T-helper 1 cell treated with Interleukin-12 subunit alpha and Interleukin-12 subunit beta and Interleukin-4 antibody, amounts not matched to agents 30 ng/mL and 1 ng/mL, for 36 hours (primary cell): ENCODE results near the gene EFNA5. TPM values are rescaled to one million over a fixed set of nuclear protein-coding genes. Genes with fewer than 3 reads are reported as not detected.

Source experiments
- intact Hi-C: fragments of 100-400 bp; cut with micrococcal nuclease; formaldehyde crosslinking; loops from one replicate; pipeline ENCODE4 v1.15.1; 2024
- total RNA-seq: library from RNA; stranded (reverse); gene quantifications from 2 replicates; pipeline ENCODE4 v1.2.3, GENCODE V29; 2022

The EFNA5 gene
- total RNA-seq, 1 donor from 2014 or later = not detected

DNA sequence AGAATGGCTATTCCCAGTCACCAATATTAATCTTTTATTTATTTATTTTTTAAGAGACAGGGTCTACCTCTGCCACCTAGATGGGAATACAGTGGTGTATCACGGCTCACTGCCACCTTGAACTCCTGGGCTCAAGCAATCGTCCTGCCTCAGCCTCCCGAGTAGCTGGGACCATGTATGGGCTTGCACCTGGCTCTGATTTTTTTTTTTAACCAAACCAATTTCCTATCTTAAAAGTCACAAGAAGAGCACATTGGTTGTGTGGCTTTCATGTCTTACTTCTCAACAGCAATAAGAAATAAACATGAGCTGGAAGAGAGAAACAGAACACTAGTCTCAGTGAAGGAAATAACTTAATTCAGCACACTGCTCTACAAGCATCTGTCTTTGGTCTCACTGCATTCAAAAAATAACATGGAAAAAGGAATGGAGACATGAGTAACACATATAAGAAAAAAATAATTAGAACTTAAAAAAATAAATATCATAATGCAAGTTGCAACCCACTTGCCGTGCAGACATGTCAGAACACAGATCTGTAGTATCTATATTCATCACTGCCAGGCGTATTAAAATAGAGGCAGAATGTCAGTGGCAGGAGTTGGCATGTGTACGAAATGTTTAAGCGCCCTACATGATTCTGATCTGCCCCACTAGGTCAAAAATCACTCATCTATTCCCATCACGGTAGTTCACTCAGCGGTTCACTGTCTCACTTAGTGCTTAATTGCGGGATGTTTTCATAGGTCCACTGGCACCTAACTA is 66.4 kb downstream of the EFNA5 start:
- intact Hi-C loops = no loop called here

DNA sequence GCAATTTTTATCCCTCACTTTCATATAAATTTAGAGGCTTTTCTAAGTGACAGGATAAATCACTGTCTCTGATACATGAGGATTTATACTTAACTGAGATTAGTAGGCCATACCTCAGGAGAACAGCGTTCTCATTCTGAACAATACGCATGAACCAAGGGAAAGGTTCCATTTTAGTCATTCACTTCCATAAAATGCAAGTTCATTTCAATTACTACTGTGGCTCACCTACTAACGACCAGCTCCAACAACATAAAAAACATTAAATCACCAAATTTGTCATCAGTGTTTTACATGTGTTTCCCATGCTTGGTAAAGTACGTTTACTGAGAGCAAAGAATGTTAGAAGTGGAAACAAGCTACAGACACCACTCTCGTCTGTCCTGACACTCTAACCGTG is 67.4 kb downstream of the EFNA5 start:
- intact Hi-C loops = no loop called here

DNA sequence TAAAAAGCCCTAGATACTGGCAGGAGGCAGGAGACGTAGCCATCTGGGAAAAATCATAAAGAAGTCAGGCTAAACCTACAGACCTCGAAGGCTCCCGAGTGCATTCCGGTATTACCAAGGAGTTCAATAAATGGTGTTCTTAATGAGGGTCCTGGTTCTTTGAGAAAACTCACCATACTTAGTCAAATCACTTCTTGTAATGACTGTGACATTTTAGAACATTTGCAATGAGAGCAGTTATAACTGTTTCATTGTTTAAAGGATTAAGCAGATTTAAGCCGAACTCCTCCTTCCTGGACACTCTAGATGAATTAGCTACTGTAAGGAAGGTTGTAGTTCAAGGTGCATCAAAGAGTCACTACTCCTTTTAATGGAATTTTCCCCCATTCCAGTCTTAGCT is 67.8 kb downstream of the EFNA5 start:
- intact Hi-C loops = no loop called here

DNA sequence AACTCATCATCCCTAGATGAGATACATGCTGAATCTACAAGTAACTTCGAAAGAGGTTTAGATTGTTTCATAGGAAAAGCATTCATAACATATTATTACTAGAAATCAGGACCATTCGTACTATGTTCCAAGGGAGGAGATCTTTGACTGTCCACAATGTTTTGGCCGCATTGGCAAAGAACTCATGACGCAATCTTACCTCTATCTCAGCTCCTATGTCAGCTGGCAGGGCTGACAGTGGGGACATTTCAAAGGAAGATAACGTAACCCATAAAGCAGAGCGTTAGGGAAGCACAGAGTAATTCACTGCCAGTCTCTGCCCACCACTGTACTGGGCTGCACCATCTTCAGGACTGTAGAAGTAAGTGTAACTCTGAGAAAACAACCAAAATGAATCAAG is 69.7 kb downstream of the EFNA5 start:
- intact Hi-C loops = no loop called here

DNA sequence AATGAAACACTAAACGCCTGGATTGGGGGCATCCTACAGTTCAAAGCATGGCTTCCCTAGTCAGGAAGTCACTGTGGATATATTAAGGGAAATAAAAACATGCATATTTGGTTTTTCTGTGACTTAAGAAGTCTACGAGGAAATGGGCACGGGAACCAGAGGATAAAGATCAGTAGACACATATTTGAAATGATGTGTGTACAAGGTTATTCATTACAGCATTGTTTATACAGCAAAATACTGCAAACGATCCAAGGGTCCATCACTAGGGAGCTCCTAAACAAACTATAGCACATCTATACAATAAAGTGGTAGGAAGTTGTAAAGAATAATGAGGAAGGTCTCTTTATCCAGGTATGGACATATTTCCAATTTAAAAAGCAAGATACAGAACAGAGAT is 71.8 kb downstream of the EFNA5 start:
- intact Hi-C loops = no loop called here

DNA sequence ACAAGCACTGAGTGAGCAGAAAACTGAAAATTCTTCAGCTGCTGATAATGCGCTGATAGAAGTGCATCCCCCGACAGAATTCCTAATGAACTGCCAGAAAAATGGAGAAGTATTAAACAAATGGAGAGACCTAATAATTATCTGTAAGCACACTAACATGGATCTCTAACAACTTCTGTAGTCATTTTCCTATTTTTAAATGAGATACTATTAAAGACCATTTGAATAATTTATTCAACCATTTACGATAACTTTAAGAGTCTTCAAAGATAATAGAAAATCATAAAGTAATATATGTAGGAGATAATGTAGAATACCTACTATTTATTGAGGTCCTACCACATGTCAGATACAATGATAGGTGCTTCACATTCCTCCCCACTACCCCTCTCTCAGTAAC is 72.9 kb downstream of the EFNA5 start:
- intact Hi-C loops = no loop called here

DNA sequence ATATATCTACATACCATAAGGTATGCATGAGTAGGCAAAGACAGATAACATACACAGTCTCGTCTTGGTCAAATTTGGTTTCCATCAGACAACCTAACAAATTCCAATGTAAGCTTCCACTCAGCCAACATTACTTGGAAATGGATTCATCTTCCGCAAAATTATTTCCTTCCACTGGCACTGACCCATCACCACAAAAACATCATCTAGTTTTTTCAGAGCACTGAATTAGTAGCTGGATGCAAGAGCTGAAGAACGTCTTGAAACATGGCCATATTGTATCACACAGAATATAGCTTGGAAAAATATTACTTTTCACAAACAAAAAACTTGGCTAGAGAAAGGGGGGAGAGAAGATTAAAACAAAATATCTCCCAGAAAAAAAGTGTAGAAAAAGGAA is 73.5 kb downstream of the EFNA5 start:
- intact Hi-C loops = no loop called here

DNA sequence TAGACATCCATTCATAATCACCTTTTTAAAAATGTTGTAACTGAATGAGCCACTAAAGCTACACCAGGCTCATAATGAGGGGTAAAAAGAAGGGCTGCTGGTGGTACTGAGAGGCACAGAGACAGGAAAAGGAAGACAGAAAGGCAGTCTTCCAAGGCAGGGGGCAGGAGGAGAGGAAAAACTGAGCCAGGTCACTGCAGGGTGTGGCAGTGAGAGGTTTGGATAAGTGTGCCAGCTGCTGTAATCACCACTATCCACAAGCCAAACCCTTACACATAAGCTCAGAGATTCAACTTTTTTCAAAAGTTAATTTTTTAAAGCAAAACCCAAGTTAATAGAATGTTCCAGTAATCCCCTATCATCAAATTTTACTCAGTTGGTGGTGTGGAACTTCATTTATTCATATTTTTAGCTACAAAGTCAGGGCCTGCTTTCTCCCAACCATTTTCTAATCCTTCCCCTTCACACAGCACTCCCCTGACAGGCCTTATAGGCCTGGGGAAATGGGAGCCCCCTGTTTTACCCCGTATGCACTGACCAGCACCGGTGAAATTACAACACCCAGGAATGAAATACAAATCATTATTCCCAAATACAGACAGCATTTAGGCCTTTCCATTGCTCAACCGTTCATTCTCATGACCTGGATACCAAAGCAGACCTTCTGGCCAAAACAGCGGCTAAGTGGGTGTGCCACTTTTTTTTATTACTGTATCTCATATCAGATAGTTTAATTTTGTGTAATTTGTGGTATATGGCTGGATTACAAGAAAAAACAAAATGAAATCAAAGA is 76.3 kb downstream of the EFNA5 start:
- intact Hi-C loops = no loop called here

DNA sequence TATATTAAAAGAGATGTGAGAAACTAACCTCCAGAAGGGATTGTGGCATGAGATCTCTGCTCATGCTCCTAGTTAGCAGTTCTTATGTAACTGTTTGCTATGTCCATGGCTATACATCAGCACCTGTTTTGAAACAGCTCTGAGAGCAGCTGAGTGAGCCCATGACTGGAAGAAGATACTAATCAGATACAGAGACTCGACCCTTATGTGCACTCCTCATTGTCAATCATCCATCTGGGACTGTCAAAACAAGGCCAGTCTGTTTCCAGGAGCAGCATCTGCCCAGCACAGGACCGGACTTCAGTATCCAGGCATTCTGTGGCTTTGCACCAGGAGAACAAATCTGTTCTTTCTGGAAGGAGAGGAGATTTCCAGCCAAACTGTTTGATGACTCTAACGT is 77.7 kb downstream of the EFNA5 start:
- intact Hi-C loops = no loop called here

DNA sequence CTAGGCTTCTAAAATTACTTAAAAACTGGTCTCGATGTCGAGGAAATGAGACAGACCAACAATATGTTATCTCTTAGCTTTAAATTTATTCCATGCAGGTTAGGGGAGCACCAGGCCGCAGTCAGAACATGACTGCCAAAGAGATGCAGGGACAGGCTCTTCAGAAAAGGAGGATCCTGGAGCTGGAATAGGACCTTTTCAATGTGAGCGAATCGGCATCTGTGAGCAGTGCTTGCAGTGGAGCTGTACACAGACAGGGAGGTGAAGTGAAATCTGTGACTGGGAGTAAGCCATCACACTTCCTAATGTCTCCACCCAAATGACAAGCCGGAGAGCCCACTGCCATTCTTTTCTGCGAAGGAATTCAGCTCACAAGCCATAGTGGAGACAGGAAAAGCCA is 78.2 kb downstream of the EFNA5 start:
- intact Hi-C loops = no loop called here

DNA sequence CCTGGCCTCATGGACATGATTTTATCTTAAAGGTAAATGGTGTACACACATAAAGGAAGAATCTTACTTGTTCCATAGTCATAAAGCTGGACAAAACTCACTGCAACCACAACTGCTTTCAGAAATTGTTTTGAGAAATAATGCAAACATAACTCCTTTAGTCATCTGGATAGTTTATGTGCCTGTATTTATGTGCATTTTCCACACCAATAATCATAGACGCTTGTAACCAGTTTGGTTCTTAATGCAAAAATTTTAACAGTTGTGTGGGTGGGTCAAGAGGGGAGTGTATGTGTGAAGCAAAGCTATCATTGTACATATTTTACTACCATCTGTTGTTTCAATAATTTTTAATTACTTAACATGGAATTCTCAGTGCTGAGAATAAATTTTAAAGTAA is 80.1 kb downstream of the EFNA5 start:
- intact Hi-C loops = no loop called here

DNA sequence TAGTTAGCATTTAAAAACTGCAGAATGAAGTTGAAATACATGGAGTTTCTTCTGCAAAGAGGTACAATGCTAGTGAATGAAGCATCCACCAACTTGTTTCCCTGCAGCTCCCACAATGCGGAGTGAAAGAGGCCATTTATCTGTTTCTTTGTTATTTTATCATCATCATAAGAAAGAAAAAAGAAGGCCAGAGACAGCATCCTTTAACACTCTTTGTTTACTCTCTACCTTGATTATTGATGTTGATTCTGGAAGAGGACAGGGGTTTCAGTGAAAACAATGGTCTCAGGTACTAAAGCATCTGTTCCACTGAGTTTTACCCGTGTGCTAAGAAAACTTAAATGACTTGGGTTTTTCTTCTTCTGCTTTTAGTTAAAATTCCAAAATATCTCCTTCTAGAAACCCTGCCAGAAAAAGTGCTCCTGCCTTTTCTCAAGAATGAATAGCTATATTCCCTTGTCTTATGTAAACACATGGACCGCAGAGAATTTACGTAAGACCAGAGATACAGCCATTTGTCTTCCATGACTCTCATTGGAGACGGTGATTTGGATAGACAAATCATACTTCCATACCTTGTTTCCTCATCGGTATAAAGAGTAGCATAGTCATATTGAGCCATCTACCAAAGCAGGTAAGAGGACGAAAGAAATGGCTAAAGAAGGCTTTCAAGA is 81.1 kb downstream of the EFNA5 start:
- intact Hi-C loops = no loop called here

DNA sequence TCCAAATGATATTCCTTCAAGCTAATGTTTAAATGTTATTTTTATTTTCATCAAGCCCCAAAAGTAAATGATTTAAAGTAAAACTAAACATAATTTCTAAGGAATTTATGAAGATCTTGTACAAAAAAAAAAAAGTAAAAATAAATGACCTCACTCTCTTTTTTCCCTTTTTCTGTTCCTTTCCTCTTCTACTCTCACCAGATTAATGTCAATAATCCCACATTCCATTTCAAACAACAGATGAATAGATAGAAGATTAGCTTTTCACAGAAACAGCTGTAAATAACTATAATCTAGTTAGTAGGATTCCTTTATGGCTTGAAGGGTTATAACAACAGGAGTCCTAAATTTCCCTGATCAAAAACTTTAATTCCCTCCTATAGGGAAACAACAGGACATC is 88.1 kb downstream of the EFNA5 start:
- intact Hi-C loops = no loop called here

DNA sequence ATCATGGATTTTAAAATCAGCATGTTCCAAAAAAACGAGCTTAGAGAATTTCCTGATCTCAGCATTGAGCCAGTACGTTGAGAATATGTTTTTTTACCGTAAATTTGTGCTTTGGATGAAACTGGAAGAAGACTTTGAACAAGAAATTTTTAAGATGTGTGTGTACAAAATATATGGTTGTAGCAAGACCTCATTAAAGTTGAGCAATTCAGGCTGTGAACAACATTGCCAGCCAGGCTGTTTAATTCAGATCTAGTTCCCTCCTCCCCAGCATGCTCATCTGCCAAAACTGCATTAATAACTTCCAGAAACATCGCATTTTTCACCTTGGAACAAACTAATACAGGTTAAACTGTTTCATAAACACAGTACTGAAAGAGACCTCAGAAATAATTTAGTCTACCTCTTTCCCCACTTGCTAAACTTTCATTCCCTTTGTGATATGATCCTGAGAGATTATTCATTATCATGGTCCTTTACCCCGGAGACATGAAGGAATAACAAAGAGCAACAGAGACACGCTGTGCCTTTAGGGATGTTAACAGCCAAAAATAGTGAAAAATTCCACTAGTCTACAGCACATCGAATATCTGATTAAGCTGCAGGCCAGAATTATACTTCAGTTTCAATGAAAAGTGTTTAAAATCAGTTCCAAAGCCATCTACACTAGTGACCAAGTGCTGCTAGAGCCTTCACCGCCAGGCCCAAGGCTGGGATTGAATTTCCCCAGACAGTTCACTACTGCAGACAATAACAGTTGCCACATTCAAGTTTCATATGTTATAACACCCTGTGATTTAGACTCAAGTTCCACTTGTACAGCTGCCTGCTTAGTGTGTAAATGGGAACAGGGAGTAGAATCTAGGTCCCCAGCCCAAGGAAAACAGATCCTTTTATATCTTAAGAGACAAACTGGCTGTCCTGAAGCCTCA is 89.6 kb downstream of the EFNA5 start:
- intact Hi-C loops = no loop called here

DNA sequence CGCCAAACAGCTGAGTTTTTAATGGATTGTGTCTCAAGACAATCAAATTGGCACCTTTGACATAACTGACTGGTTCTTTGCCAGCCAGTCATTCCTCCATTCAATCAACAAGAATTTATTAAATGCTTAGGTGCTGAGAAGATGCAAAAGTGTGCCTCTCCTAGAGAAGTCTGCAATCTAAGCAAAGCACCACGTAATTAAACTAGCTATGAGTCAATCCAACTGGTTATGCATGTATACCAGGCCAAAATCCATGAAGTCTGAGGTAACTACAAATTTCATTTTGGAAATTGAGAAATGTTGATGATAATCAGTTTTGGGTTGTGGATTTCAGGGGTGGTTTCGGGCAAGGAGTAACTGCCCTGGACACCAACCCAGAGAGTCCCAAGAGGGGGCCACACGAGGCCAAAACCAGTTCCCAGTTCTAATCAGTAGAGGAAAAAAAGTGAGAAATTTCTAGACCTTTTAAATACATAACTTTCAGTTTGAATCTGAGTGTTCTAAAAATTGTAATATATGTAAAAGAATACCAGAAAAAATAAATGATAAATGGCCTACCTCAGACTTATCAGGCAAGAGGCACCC is 92.6 kb downstream of the EFNA5 start:
- intact Hi-C loops = no loop called here

DNA sequence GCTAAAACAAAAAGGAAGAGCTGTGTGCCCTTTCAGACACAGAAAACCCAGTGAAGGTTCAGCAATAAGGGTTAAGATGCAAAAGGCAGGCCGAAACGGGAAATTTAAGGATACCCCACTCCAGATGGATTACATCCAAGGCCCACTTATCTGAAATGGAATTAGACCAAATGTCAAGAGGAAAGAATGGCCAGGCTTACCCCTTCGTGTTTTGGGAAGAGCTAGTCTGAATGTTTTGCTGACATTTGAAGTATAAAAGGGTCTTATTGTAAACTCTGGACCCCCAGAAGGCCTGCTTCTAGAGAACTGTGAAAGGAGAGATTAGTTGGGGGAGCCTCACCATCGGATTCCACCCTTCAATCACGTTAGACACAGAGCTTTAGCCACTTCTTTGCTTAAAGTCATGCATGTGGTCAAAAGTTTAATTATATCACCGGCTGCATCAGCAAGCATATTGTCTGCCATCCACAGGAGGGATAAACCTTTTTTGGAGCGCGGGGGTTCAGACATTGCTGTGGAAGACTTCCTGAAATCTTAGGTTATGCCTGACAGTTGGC is 93.3 kb downstream of the EFNA5 start:
- intact Hi-C loops = no loop called here

DNA sequence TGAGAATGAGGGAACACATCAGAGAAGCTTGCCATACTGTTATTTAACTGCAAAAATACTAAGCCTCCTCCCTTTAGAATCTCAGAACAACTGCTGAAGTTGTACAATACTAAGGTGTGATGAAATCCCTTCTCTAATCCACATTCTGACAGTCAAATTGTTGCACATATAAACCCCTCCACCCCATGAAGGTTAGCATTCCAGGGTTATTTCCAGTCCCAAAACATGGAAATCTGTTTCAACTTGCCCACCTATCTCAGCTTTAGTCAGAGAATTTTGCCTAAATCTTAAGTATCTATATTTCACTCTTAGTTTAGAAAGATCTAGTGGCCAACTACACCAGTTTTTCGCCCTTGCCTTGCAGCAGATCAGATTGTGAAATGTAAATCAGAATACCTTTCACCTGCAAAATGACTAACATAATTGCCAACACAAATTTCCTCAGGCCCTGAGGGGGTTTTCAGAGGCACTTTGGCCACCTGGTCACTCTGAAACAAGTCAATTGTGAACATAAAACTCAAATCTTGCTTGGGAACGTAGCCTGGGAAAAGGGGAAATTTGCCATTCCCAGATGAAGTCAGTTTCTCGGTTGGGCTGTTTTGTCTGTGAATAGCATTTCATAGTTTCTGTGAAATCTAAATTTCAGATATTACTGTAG is 93.9 kb downstream of the EFNA5 start:
- intact Hi-C loops = no loop called here

DNA sequence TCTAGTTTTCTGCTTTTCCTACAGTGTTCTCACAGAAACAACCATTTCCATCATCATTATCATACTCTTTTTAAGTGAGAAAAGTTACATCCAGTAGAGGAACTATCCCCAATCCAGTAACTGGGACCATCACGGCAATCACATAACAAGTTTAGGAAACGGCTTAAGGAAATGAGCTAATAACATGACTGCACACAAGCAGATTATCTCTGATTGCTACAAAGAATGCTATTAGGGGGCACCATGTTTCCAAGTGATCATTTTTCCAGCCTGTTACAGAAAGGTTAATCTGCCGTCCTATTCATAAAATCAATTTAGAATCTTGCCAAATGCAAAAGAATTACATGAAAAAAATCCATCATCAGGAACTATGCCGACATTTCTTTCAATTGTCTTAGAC is 94.6 kb downstream of the EFNA5 start:
- intact Hi-C loops = no loop called here

DNA sequence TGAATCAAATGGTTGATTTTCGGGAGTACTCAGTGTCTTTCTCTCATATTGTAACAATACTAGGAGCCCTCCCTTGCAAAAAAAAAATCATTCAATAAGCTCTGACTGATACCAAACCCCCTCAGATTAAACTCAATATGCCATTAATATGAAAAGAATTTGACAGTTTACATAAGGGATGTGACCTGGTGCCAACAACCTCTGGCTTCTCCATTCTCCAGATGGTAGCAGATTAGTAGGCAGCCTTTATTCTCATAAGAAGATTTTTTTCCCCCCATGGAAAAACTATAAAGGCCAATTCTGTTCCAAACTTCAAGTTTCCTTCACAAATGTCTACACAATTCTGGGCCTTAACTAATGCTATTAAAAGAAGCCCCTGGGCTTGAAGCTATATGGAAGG is 96.5 kb downstream of the EFNA5 start:
- intact Hi-C loops = loop anchor here (5.0 kb wide), 4 partner anchors 98 to 773 kb away; partner anchors contain the start of gene EFNA5
